Hepatocyte (in vitro differentiated cells): ENCODE measurements around the gene HOXC9.

Experiments used
- EZH2 ChIP-seq: fragments of 200-600 bp; sonication (generic); IDR thresholded peaks from 2 replicates; pipeline ENCODE4 v1.6.1; 2016; ENCODE audit warnings: antibody characterized with exemption, mild to moderate bottlenecking, borderline replicate concordance
- TF ChIP-seq, protein P1 (sequence below): fragments of 200-600 bp; sonication (generic); IDR thresholded peaks from 2 replicates; pipeline ENCODE4 v1.5.1; 2016; ENCODE audit warnings: antibody characterized with exemption, mild to moderate bottlenecking; ENCODE audit not compliant: poor library complexity

DNA sequence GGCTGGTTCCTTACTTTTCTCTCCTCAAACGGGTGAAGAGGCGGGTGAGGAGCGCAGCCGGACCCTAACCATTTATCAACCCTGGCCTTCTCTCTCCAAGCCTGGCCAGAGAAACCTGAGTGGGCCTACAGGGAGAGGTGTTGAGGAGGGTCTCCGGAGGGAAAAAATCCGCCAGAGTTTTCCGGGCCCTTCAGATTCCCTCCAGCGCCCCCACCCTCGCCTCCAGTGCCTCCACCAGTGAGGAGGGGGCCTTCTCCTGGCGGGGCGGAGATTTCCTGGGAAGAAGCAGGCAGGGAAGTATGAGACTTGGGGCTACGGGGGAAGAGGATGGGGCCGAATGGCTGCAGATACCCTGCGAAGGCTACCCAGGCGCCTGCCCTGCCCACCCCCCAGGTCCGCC is 31.5 kb downstream of the HOXC9 start:
- TF ChIP-seq, protein P1, sequence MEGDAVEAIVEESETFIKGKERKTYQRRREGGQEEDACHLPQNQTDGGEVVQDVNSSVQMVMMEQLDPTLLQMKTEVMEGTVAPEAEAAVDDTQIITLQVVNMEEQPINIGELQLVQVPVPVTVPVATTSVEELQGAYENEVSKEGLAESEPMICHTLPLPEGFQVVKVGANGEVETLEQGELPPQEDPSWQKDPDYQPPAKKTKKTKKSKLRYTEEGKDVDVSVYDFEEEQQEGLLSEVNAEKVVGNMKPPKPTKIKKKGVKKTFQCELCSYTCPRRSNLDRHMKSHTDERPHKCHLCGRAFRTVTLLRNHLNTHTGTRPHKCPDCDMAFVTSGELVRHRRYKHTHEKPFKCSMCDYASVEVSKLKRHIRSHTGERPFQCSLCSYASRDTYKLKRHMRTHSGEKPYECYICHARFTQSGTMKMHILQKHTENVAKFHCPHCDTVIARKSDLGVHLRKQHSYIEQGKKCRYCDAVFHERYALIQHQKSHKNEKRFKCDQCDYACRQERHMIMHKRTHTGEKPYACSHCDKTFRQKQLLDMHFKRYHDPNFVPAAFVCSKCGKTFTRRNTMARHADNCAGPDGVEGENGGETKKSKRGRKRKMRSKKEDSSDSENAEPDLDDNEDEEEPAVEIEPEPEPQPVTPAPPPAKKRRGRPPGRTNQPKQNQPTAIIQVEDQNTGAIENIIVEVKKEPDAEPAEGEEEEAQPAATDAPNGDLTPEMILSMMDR, result no peak
- peak; percentile 14 for TF ChIP-seq EZH2
